HEK293 (cell line): Measurements from ENCODE around the gene NCDN.

Source experiments
- CTCF ChIP-seq: fragments of 450-650 bp; formaldehyde crosslinking; IDR thresholded peaks from 2 replicates; pipeline ENCODE4 v1.5.1; 2016; ENCODE audit warnings: missing biosample characterization, missing genetic modification characterization
- KLF17 ChIP-seq: fragments of 450-650 bp; formaldehyde crosslinking; IDR thresholded peaks from 2 replicates; pipeline ENCODE4 v1.5.1; 2016; ENCODE audit warnings: missing biosample characterization, missing genetic modification characterization
- ZFP37 ChIP-seq: fragments of 450-650 bp; formaldehyde crosslinking; IDR thresholded peaks from 2 replicates; pipeline ENCODE4 v1.5.1; 2016; ENCODE audit warnings: missing biosample characterization, missing genetic modification characterization
- ZFP41 ChIP-seq: fragments of 450-650 bp; formaldehyde crosslinking; IDR thresholded peaks from 2 replicates; pipeline ENCODE4 v1.5.1; 2016; ENCODE audit warnings: missing biosample characterization, missing genetic modification characterization, borderline replicate concordance
- ZNF114 ChIP-seq: fragments of 450-650 bp; formaldehyde crosslinking; IDR thresholded peaks from 2 replicates; pipeline ENCODE4 v1.5.0; 2017; ENCODE audit warnings: missing biosample characterization, missing genetic modification characterization
- ZNF221 ChIP-seq: fragments of 450-650 bp; formaldehyde crosslinking; IDR thresholded peaks from 2 replicates; pipeline ENCODE4 v1.5.1; 2017; ENCODE audit warnings: missing biosample characterization, missing genetic modification characterization, borderline replicate concordance
- ZNF354C ChIP-seq: fragments of 450-650 bp; formaldehyde crosslinking; IDR thresholded peaks from 2 replicates; pipeline ENCODE4 v1.5.1; 2016; ENCODE audit warnings: missing biosample characterization, missing genetic modification characterization, low read depth, borderline replicate concordance
- ZNF580 ChIP-seq: fragments of 450-650 bp; formaldehyde crosslinking; IDR thresholded peaks from 2 replicates; pipeline ENCODE4 v1.5.1; 2016; ENCODE audit warnings: missing biosample characterization, missing genetic modification characterization

- TF ChIP-seq ZFP41 (tag by site-specific recombination) (no peak), ZFP37 (tag by site-specific recombination) (no peak), ZNF580 (no peak), ZNF221 (no peak), CTCF (tag by site-specific recombination) (no peak), ZNF114 (tag by site-specific recombination) (no peak), ZNF354C (tag by site-specific recombination) (no peak), KLF17 (tag by site-specific recombination) (no peak)
Observed at GRCh38 chr1:35598895-35599294, 41.3 kb downstream of the NCDN start.
